ENCODE measurements around the gene KLHL26. TPM values are rescaled to one million over a fixed set of nuclear protein-coding genes. Genes with fewer than 3 reads are reported as not detected.

KLHL26 gene
- total and polyA plus RNA-seq, 2 of the 13 experiments (the other 11 are each of a cell fraction or from before 2014, with no cell fraction given) = 1.5 to 1.7 TPM

DNA sequence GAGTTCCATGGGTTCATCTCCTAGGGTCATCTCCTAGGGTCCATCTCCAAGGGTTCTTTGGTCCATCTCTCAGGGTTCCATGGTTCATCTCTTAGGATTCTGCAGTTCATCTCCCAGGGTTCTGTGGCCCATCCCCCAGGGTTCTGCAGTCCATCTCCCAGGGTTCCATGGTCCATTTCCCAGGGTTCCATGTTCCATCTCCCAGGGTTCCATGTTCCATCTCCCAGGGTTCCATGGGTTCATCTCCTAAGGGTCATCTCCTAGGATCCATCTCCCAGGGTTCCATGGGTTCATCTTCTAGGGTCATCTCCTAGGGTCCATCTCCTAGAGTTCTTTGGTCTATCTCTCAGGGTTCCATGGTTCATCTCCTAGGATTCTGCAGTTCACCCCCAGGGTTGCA lies 19.3 kb upstream of the KLHL26 start (continued):
- TF ChIP-seq, protein P1, sequence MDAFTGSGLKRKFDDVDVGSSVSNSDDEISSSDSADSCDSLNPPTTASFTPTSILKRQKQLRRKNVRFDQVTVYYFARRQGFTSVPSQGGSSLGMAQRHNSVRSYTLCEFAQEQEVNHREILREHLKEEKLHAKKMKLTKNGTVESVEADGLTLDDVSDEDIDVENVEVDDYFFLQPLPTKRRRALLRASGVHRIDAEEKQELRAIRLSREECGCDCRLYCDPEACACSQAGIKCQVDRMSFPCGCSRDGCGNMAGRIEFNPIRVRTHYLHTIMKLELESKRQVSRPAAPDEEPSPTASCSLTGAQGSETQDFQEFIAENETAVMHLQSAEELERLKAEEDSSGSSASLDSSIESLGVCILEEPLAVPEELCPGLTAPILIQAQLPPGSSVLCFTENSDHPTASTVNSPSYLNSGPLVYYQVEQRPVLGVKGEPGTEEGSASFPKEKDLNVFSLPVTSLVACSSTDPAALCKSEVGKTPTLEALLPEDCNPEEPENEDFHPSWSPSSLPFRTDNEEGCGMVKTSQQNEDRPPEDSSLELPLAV (CRISPR knock-in tag; conservative IDR thresholded peaks at IDR 0.05; ENCODE audit: low read depth) = no peak
- TF ChIP-seq ZNF460 (CRISPR knock-in tag; IDR thresholded peaks at IDR 0.05; ENCODE audit: borderline replicate concordance) (no peak), ZNF660 (CRISPR knock-in tag; IDR thresholded peaks at IDR 0.05; ENCODE audit: borderline replicate concordance, low read depth) (no peak)

DNA sequence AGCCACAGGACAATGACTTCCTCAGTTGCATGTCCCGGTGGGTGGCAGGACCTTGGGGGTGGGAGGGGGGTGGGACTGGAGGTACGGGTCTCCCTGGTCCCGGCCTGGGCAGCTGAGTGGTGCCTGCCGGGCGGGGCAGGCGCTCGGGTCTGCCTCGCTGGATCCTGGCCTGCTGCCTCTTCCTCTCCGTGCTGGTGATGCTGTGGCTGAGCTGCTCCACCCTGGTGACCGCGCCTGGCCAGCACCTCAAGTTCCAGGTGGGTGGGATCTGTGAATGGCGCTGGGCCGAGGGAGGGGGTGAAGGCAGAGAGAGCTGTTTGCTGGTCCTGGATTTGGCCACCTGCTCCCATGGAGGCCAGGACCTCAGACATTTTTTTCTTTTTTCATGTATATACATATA lies 18.6 kb upstream of the KLHL26 start:
- FAIRE-seq (no peak), DNase-seq (ENCODE audit: low spot score) (no peak), ATAC-seq (no peak)
- H3K27me3 ChIP-seq (ENCODE audit: control insufficient read depth in 1 of 2, insufficient read depth in 2 of 2, low read length in 2 of 2) = no peaks in the 10 kb centered on the region
- no peaks in the 10 kb centered on the region for H3K36me3 ChIP-seq (replicated peaks in 1 of 2; ENCODE audit: control insufficient read depth in 1 of 2, insufficient read depth in 2 of 2, low read length in 2 of 2)
- POLR2A ChIA-PET = no interaction called here
- in situ Hi-C loops (cut with HindIII; ENCODE audit: extremely low pct_ligation_motif_present, low pct_unique_long_range_greater_than_20kb) (no loop called here), intact Hi-C loops (cut with micrococcal nuclease; ENCODE audit: unreplicated experiment) (no loop called here)
- H3K9me3 ChIP-seq (ENCODE audit: low read length) = no peaks in the 10 kb centered on the region
- H4K20me1 ChIP-seq (ENCODE audit: insufficient read depth, low read length) = no peaks in the 10 kb centered on the region
- H3K79me2 ChIP-seq (ENCODE audit: insufficient read depth, low read length) = no peaks in the 10 kb centered on the region
- no peak overlapping the region for H3K4me2 ChIP-seq (ENCODE audit: low read depth, low read length)
- no peak overlapping the region for H3K4me3 ChIP-seq (replicated peaks in 1 of 3; ENCODE audit: insufficient read depth in 1 of 3, low read depth in 2 of 3, low read length in 3 of 3)
- CTCF ChIA-PET (ENCODE audit: low intra/inter-chr PET ratio, low total read pairs) = no interaction called here
- H2AFZ ChIP-seq (ENCODE audit: low read length) = no peak overlapping the region
- no peak overlapping the region for H3K27ac ChIP-seq (ENCODE audit: extremely low read length, insufficient read depth, low read length)
- no peak overlapping the region for H3K9ac ChIP-seq (ENCODE audit: insufficient read depth, low read depth, low read length)
- peaks cover 4% of the 10 kb centered on the region; the same call in 1 of the 2 replicates for H3K4me1 ChIP-seq (ENCODE audit: insufficient read depth, low read length)
- no TSS peak for BruUV-seq (replicated peaks)
- 84% methylated on average over 2 of the region's 13 CpGs for WGBS (ENCODE audit: low lambda C conversion rate)
- TF ChIP-seq MZF1 (CRISPR knock-in tag; IDR thresholded peaks at IDR 0.05; ENCODE audit: borderline replicate concordance) = no peak
- TF ChIP-seq, protein P2, sequence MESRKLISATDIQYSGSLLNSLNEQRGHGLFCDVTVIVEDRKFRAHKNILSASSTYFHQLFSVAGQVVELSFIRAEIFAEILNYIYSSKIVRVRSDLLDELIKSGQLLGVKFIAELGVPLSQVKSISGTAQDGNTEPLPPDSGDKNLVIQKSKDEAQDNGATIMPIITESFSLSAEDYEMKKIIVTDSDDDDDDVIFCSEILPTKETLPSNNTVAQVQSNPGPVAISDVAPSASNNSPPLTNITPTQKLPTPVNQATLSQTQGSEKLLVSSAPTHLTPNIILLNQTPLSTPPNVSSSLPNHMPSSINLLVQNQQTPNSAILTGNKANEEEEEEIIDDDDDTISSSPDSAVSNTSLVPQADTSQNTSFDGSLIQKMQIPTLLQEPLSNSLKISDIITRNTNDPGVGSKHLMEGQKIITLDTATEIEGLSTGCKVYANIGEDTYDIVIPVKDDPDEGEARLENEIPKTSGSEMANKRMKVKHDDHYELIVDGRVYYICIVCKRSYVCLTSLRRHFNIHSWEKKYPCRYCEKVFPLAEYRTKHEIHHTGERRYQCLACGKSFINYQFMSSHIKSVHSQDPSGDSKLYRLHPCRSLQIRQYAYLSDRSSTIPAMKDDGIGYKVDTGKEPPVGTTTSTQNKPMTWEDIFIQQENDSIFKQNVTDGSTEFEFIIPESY (CRISPR knock-in tag; IDR thresholded peaks at IDR 0.05) = peak; percentile 49; the same call in 1 of the 2 replicates
- TF ChIP-seq, protein P3, sequence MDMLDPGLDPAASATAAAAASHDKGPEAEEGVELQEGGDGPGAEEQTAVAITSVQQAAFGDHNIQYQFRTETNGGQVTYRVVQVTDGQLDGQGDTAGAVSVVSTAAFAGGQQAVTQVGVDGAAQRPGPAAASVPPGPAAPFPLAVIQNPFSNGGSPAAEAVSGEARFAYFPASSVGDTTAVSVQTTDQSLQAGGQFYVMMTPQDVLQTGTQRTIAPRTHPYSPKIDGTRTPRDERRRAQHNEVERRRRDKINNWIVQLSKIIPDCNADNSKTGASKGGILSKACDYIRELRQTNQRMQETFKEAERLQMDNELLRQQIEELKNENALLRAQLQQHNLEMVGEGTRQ (IDR thresholded peaks at IDR 0.05; ENCODE audit: low read depth, low read length) = no peak
- TF ChIP-seq, protein P3 (CRISPR knock-in tag; IDR thresholded peaks at IDR 0.05; ENCODE audit: borderline replicate concordance) = no peak
